MM.1S (cell line): ENCODE results near the gene HBA2.

Source experiments
- CTCF ChIP-seq: fragments of 300-600 bp; sonication (generic); IDR thresholded peaks from 2 replicates; pipeline ENCODE4 v1.5.1; 2016; ENCODE audit warnings: antibody characterized with exemption, low read length, mixed read lengths
- EZH2 ChIP-seq: fragments of 300-600 bp; sonication (generic); optimal IDR thresholded peaks from 2 replicates; pipeline ENCODE3; 2017; ENCODE audit warnings: low read depth, mild to moderate bottlenecking, antibody characterized with exemption, low read length, mixed read lengths
- EZH2phosphoT487 ChIP-seq: fragments of 300-600 bp; sonication (generic); IDR thresholded peaks from 2 replicates; pipeline ENCODE4 v1.6.1; 2018; ENCODE audit warnings: antibody characterized with exemption, low read length

DNA sequence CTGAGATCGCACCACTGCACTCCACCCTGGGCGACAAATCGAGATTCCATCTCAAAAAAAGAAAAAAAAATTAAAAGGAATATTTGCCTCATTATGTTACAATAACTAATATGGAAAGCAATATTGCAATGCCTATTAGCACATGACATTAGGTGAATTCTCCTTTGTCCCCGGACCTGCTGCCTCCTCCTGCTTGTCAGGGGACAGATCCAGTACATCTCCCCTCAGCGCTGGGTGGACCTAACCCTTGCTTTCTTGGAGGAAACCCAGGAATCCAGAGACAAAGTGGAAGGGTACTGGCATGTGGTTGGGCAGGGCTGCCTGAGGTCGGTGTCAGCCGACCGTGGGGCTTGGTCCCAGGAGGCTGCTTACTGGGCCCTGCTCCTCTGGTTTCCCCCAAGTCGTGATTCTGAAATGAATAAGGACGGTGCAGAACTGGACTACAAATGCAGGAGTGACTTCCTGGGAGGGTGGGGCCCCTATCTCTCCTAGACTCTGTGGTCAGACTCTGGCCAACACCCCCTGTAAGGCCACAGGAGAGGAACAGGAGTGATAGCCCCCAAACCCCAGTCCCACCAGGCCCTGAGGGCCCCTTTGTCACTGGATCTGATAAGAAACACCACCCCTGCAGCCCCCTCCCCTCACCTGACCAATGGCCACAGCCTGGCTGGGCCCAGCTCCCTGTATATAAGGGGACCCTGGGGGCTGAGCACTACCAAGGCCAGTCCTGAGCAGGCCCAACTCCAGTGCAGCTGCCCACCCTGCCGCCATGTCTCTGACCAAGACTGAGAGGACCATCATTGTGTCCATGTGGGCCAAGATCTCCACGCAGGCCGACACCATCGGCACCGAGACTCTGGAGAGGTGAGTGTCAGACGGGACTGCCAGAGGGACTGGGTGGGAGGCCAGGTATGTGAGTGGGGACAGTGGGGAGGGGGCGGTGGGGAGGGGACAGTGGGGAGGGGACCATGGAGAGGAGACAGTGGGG is 20.2 kb upstream of the HBA2 start, which contains the start of gene HBZ:
- no peak for TF ChIP-seq CTCF
- TF ChIP-seq EZH2 = no peak
- no peak for TF ChIP-seq EZH2phosphoT487
